H9 (cell line): ENCODE measurements around the gene SCUBE2. TPM values are rescaled to one million over a fixed set of nuclear protein-coding genes. Genes with fewer than 3 reads are reported as not detected.

Experiments used
- DNase-seq: peaks from one replicate; pipeline ENCODE4 v3.0.0-alpha.2; 2017
- H2AFZ ChIP-seq: one replicate; pipeline ENCODE4 v1.6.1; 2013; ENCODE audit warnings: mild to moderate bottlenecking, low read length, control low read depth, moderate library complexity
- H2AK5ac ChIP-seq: 2 replicates; pipeline ENCODE4 v1.6.1; 2013; ENCODE audit warnings: low read length, control low read depth, mixed read lengths; ENCODE audit not compliant: insufficient read length
- H2BK120ac ChIP-seq: one replicate; pipeline ENCODE4 v1.6.1; 2013; ENCODE audit warnings: low read depth, mild to moderate bottlenecking, low read length, control low read depth, inconsistent platforms; ENCODE audit not compliant: poor library complexity, severe bottlenecking
- H2BK12ac ChIP-seq: 2 replicates; pipeline ENCODE4 v1.6.1; 2013; ENCODE audit warnings: low read length, control low read depth, mixed read lengths, low read depth; ENCODE audit not compliant: insufficient read length
- H2BK15ac ChIP-seq: 2 replicates; pipeline ENCODE4 v1.6.1; 2013; ENCODE audit warnings: low read depth, low read length, control low read depth
- H2BK20ac ChIP-seq: one replicate; pipeline ENCODE4 v1.6.1; 2013; ENCODE audit warnings: low read depth, mild to moderate bottlenecking, low read length, control low read depth, inconsistent platforms; ENCODE audit not compliant: poor library complexity, severe bottlenecking
- H2BK5ac ChIP-seq: 2 replicates; pipeline ENCODE4 v1.6.1; 2013; ENCODE audit warnings: low read length, control low read depth, mixed read lengths; ENCODE audit not compliant: insufficient read length
- H3K14ac ChIP-seq: 2 replicates; pipeline ENCODE4 v1.6.1; 2013; ENCODE audit warnings: low read length, control low read depth; ENCODE audit not compliant: insufficient read depth
- H3K18ac ChIP-seq: 2 replicates; pipeline ENCODE4 v1.6.1; 2013; ENCODE audit warnings: low read depth, mild to moderate bottlenecking, mixed read lengths, low read length, control low read depth; ENCODE audit not compliant: insufficient read length
- H3K23ac ChIP-seq: 2 replicates; pipeline ENCODE4 v1.6.1; 2013; ENCODE audit warnings: low read length, control low read depth, mixed read lengths, low read depth; ENCODE audit not compliant: insufficient read length
- H3K23me2 ChIP-seq: 2 replicates; pipeline ENCODE4 v1.6.1; 2013; ENCODE audit warnings: low read depth, mild to moderate bottlenecking, mixed read lengths, low read length, control low read depth; ENCODE audit not compliant: insufficient read length, poor library complexity, severe bottlenecking
- H3K27ac ChIP-seq: 2 replicates; pipeline ENCODE4 v1.5.1; 2013; ENCODE audit warnings: low read length, control low read depth, mixed read lengths, low read depth; ENCODE audit not compliant: insufficient read length
- H3K27me3 ChIP-seq: 2 replicates; pipeline ENCODE4 v1.6.1; 2013; ENCODE audit warnings: low read length, control low read depth, inconsistent platforms; ENCODE audit not compliant: insufficient read depth
- H3K4ac ChIP-seq: 2 replicates; pipeline ENCODE4 v1.6.1; 2013; ENCODE audit warnings: low read depth, mild to moderate bottlenecking, control low read depth, inconsistent platforms, low read length, moderate library complexity
- H3K4me1 ChIP-seq: 2 replicates; pipeline ENCODE4 v1.6.1; 2013; ENCODE audit warnings: low read length, control low read depth, inconsistent platforms; ENCODE audit not compliant: insufficient read depth
- H3K4me2 ChIP-seq: 2 replicates; pipeline ENCODE4 v1.6.1; 2013; ENCODE audit warnings: low read length, control low read depth, mixed read lengths; ENCODE audit not compliant: insufficient read length, insufficient read depth
- H3K56ac ChIP-seq: 2 replicates; pipeline ENCODE4 v1.6.1; 2013; ENCODE audit warnings: low read depth, mild to moderate bottlenecking, mixed read lengths, low read length, control low read depth; ENCODE audit not compliant: insufficient read length
- H3K79me1 ChIP-seq: 2 replicates; pipeline ENCODE4 v1.6.1; 2013; ENCODE audit warnings: low read depth, mild to moderate bottlenecking, moderate library complexity, low read length, control low read depth, inconsistent platforms; ENCODE audit not compliant: insufficient read depth, poor library complexity, severe bottlenecking
- H3K79me2 ChIP-seq: 2 replicates; pipeline ENCODE4 v1.6.1; 2013; ENCODE audit warnings: low read length, control low read depth, inconsistent platforms; ENCODE audit not compliant: insufficient read depth
- H3K9ac ChIP-seq: 2 replicates; pipeline ENCODE4 v1.6.1; 2013; ENCODE audit warnings: low read length, control low read depth, mixed read lengths; ENCODE audit not compliant: insufficient read length; ENCODE audit errors: extremely low read depth
- H3K9me3 ChIP-seq: one replicate; pipeline ENCODE4 v1.6.1; 2013; ENCODE audit warnings: low read depth, low read length, inconsistent platforms; ENCODE audit not compliant: control insufficient read depth
- H3T11ph ChIP-seq: one replicate; pipeline ENCODE4 v1.6.1; 2013; ENCODE audit warnings: mild to moderate bottlenecking, low read length, control low read depth, inconsistent platforms
- H4K20me1 ChIP-seq: one replicate; pipeline ENCODE4 v1.6.1; 2013; ENCODE audit not compliant: control insufficient read depth, insufficient read length, insufficient read depth
- H4K5ac ChIP-seq: 2 replicates; pipeline ENCODE4 v1.6.1; 2013; ENCODE audit warnings: low read depth, mild to moderate bottlenecking, mixed read lengths, low read length, control low read depth; ENCODE audit not compliant: insufficient read length
- H4K8ac ChIP-seq: replicated peaks from 2 replicates; pipeline ENCODE4 v1.6.1; 2013; ENCODE audit warnings: low read length, control low read depth, mixed read lengths, low read depth; ENCODE audit not compliant: insufficient read length
- H4K91ac ChIP-seq: 2 replicates; pipeline ENCODE4 v1.6.1; 2013; ENCODE audit warnings: low read depth, mild to moderate bottlenecking, moderate library complexity, mixed read lengths, low read length, control low read depth; ENCODE audit not compliant: insufficient read length
- H3K27ac Mint-ChIP-seq, 3 experiments: 2 replicates in 2 of 3; 3 replicates in 1 of 3; pipeline ENCODE4 v1.8.0; 2020 to 2021; ENCODE audit warnings: mixed read lengths in 3 of 3, mild to moderate bottlenecking in 1 of 3, moderate library complexity in 1 of 3
- H3K27me3 Mint-ChIP-seq: 2 replicates; pipeline ENCODE4 v1.8.0; 2021; ENCODE audit warnings: low read depth, mild to moderate bottlenecking, moderate library complexity, mixed read lengths
- H3K36me3 Mint-ChIP-seq, 3 experiments: 2 replicates in 2 of 3; 3 replicates in 1 of 3; pipeline ENCODE4 v1.8.0; 2020 to 2021; ENCODE audit warnings: low read depth in 3 of 3, mixed read lengths in 3 of 3; ENCODE audit not compliant: insufficient read depth in 1 of 3
- H3K4me1 Mint-ChIP-seq, 2 experiments: 2 replicates each; pipeline ENCODE4 v1.8.0; 2020; ENCODE audit warnings: mixed read lengths in 2 of 2
- H3K4me3 Mint-ChIP-seq, 2 experiments: 2 replicates in 1 of 2; 3 replicates in 1 of 2; pipeline ENCODE4 v1.8.0; 2020 to 2021; ENCODE audit warnings: mild to moderate bottlenecking in 2 of 2, mixed read lengths in 2 of 2, moderate library complexity in 1 of 2
- H3K9me3 Mint-ChIP-seq, 2 experiments: 2 replicates in 1 of 2; 3 replicates in 1 of 2; pipeline ENCODE4 v1.8.0; 2020; ENCODE audit warnings: mild to moderate bottlenecking in 2 of 2, mixed read lengths in 2 of 2, moderate library complexity in 1 of 2
- WGBS: extraction: QIAGEN DNeasy Blood & Tissue Kit; methylation state at CpG from one replicate; pipeline ENCODE4 v1.1.7; 2013; ENCODE audit warnings: missing lambda C conversion rate, low lambda C conversion rate, mixed read lengths; ENCODE audit not compliant: insufficient read length; ENCODE audit errors: extremely low coverage; 5-methylcytosine and 5-hydroxymethylcytosine counted together
- total RNA-seq: library from RNA; stranded (reverse); gene quantifications from 2 replicates; pipeline ENCODE4 v1.2.1, GENCODE V29; 2021
- TF ChIP-seq, protein P1 (sequence below): fragments of 200-600 bp; sonication (generic); conservative IDR thresholded peaks from 3 replicates; pipeline ENCODE4 v1.8.0; 2021; ENCODE audit warnings: antibody characterized with exemption, mild to moderate bottlenecking

Gene SCUBE2
- total RNA-seq, 1 experiment from 2014 or later, result 1.6 TPM

GRCh38 chr11:9017773-9018172 is 73.6 kb downstream of the SCUBE2 start:
- Histone ChIP-seq H2BK15ac (no peak overlapping the region), H3K4me1 (no peaks in the 10 kb centered on the region), H3T11ph (no peak overlapping the region), H4K91ac (no peak overlapping the region), H4K20me1 (no peaks in the 10 kb centered on the region), H2BK20ac (no peak overlapping the region), H3K4me2 (no peak overlapping the region), H3K9ac (no peak overlapping the region), H3K79me1 (no peaks in the 10 kb centered on the region), H3K9me3 (no peaks in the 10 kb centered on the region), H3K27ac (no peak overlapping the region), H3K23me2 (no peaks in the 10 kb centered on the region), H2AFZ (no peak overlapping the region), H4K8ac (no peak overlapping the region), H2BK120ac (no peak overlapping the region), H3K14ac (no peak overlapping the region), H2BK12ac (no peak overlapping the region), H3K23ac (no peak overlapping the region), H2BK5ac (no peak overlapping the region), H4K5ac (no peak overlapping the region), H2AK5ac (no peak overlapping the region), H3K4ac (no peak overlapping the region), H3K27me3 (no peaks in the 10 kb centered on the region), H3K79me2 (no peaks in the 10 kb centered on the region), H3K56ac (no peak overlapping the region), H3K18ac (no peak overlapping the region)
- no peak for DNase-seq
- H3K36me3 Mint-ChIP-seq, result no peaks in the 10 kb centered on the region
- TF ChIP-seq, protein P1, sequence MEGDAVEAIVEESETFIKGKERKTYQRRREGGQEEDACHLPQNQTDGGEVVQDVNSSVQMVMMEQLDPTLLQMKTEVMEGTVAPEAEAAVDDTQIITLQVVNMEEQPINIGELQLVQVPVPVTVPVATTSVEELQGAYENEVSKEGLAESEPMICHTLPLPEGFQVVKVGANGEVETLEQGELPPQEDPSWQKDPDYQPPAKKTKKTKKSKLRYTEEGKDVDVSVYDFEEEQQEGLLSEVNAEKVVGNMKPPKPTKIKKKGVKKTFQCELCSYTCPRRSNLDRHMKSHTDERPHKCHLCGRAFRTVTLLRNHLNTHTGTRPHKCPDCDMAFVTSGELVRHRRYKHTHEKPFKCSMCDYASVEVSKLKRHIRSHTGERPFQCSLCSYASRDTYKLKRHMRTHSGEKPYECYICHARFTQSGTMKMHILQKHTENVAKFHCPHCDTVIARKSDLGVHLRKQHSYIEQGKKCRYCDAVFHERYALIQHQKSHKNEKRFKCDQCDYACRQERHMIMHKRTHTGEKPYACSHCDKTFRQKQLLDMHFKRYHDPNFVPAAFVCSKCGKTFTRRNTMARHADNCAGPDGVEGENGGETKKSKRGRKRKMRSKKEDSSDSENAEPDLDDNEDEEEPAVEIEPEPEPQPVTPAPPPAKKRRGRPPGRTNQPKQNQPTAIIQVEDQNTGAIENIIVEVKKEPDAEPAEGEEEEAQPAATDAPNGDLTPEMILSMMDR, result no peak
- peaks cover 7 to 8% of the 10 kb centered on the region in 2 experiments for H3K4me1 Mint-ChIP-seq
- H3K9me3 Mint-ChIP-seq, result peaks cover 0 to 2% of the 10 kb centered on the region in 2 experiments; a peak in 1 of 5 replicates
- no peak overlapping the region for H3K4me3 Mint-ChIP-seq
- no peaks in the 10 kb centered on the region for H3K27me3 Mint-ChIP-seq
- no peak overlapping the region for H3K27ac Mint-ChIP-seq
- WGBS, result no CpG with 5 or more reads among the region's 5 CpGs
